ENCODE results near the gene MAP3K12.

DNA sequence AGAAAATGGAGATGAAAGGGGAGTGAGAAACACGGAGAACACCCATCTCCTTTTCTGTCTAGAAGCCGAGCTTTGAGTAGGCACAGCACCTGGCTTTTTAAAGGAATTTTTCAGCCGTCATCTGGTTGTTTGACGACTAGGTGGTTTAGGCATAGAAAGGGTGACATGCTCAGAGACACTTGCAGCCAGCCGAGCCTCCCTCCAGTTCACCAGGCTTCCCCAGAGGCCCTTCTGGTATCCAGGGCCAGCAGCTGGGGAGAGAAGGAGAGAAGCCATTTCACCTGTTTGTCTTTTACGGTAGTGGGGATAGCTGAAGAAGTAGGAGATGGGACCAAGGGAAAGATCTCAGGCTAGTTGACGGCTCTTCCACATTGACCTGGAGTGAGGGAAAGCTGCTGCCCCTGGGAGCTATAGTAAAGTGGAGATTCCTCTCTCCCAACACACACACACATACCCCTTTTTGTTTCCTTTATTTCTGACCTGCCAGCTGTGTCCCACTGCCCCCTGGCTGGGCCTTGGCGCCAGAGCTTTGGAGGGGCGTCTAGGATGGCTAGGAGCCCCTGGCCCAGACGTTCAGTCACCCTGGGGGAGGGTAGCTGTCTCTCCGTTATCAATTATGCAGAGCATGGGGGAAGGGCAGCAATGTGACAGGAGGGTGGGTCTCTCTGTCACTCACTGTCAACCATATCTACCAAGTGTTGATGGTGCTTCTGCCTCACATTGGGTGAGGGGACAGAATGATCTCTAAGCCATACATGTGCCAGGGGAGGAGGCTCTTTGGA, 5.5 kb downstream of the MAP3K12 start:
- TF ChIP-seq, protein P1, sequence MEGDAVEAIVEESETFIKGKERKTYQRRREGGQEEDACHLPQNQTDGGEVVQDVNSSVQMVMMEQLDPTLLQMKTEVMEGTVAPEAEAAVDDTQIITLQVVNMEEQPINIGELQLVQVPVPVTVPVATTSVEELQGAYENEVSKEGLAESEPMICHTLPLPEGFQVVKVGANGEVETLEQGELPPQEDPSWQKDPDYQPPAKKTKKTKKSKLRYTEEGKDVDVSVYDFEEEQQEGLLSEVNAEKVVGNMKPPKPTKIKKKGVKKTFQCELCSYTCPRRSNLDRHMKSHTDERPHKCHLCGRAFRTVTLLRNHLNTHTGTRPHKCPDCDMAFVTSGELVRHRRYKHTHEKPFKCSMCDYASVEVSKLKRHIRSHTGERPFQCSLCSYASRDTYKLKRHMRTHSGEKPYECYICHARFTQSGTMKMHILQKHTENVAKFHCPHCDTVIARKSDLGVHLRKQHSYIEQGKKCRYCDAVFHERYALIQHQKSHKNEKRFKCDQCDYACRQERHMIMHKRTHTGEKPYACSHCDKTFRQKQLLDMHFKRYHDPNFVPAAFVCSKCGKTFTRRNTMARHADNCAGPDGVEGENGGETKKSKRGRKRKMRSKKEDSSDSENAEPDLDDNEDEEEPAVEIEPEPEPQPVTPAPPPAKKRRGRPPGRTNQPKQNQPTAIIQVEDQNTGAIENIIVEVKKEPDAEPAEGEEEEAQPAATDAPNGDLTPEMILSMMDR (IDR thresholded peaks at IDR 0.05) = no peak
- no peak for TF ChIP-seq EZH2 (IDR thresholded peaks at IDR 0.05)

Measured in neural progenitor cell (in vitro differentiated cells).